Chondrocyte (in vitro differentiated cells): Measurements from ENCODE around the gene GJB2. TPM values are rescaled to one million over a fixed set of nuclear protein-coding genes. Genes with fewer than 3 reads are reported as not detected.

Experiments used
- DNase-seq: peaks from one replicate; pipeline ENCODE4 v3.0.0; 2021; ENCODE audit warnings: mixed read lengths, low spot score
- H3K27ac Mint-ChIP-seq: one replicate; pipeline ENCODE4 v1.8.0; 2021; ENCODE audit warnings: mild to moderate bottlenecking, moderate library complexity, mixed read lengths; ENCODE audit not compliant: unreplicated experiment
- H3K27me3 Mint-ChIP-seq: 2 replicates; pipeline ENCODE4 v1.8.0; 2021; ENCODE audit warnings: low read depth, mixed read lengths
- H3K36me3 Mint-ChIP-seq: 2 replicates; pipeline ENCODE4 v1.8.0; 2021; ENCODE audit warnings: low read depth, mixed read lengths
- H3K4me1 Mint-ChIP-seq: 2 replicates; pipeline ENCODE4 v1.8.0; 2021; ENCODE audit warnings: low read depth, mild to moderate bottlenecking, mixed read lengths
- H3K4me3 Mint-ChIP-seq: one replicate; pipeline ENCODE4 v1.8.0; 2021; ENCODE audit warnings: mild to moderate bottlenecking, moderate library complexity, mixed read lengths; ENCODE audit not compliant: unreplicated experiment
- H3K9me3 Mint-ChIP-seq: 2 replicates; pipeline ENCODE4 v1.8.0; 2021; ENCODE audit warnings: low read depth, mixed read lengths
- total RNA-seq: library from RNA; stranded (reverse); gene quantifications from 3 replicates; pipeline ENCODE4 v1.2.1, GENCODE V29; 2021
- TF ChIP-seq, protein P1 (sequence below): fragments of 200-600 bp; sonication (generic); IDR thresholded peaks from 2 replicates; pipeline ENCODE4 v1.5.0; 2021; ENCODE audit warnings: antibody characterized with exemption, mild to moderate bottlenecking, moderate library complexity

Gene GJB2
- total RNA-seq, 1 donor from 2014 or later = not detected

DNA sequence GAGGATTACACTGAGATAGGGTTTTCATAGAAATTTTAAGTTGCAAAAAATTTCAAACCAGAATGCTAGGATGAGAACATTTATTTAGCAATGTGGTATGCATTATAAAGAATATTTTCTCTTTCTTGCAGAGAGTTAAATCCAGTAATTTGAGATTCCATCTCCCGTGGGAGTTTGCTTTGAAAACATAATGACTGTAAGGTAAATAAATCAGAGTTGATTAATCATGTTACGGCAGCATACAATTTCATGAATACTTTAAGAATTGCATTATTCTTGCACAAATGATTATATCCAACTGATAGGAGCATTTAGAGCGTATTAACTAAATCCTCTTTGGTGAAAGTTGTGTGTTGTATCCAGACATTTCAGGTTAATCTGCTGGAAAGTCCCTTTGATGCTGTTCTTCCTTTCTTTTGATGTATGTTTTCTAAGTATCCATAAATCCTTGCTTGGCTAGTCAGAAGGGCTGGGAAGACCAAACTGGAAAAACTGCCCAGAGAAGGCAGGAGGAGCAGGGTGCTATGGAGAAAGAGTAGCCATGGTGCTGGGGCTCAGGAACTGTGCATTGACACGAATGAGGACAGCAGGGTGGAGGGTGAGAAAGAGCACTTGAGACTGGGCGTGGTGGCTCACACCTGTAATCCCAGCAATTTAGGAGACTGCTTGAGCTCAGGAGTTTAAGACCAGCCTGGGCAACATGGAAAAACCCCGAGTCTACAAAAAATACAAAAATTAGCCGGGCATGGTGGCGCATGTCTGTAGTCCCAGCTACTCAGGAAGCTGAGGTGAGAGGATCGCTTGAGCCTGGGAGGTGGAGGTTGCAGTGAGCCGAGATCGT lies 27.1 kb downstream of the GJB2 start:
- no peak overlapping the region for H3K27ac Mint-ChIP-seq
- no peaks in the 10 kb centered on the region for H3K9me3 Mint-ChIP-seq
- no peaks in the 10 kb centered on the region for H3K4me1 Mint-ChIP-seq
- H3K4me3 Mint-ChIP-seq = no peak overlapping the region
- no peak for DNase-seq
- peaks cover 45% of the 10 kb centered on the region for H3K27me3 Mint-ChIP-seq
- no peaks in the 10 kb centered on the region for H3K36me3 Mint-ChIP-seq
- TF ChIP-seq, protein P1, sequence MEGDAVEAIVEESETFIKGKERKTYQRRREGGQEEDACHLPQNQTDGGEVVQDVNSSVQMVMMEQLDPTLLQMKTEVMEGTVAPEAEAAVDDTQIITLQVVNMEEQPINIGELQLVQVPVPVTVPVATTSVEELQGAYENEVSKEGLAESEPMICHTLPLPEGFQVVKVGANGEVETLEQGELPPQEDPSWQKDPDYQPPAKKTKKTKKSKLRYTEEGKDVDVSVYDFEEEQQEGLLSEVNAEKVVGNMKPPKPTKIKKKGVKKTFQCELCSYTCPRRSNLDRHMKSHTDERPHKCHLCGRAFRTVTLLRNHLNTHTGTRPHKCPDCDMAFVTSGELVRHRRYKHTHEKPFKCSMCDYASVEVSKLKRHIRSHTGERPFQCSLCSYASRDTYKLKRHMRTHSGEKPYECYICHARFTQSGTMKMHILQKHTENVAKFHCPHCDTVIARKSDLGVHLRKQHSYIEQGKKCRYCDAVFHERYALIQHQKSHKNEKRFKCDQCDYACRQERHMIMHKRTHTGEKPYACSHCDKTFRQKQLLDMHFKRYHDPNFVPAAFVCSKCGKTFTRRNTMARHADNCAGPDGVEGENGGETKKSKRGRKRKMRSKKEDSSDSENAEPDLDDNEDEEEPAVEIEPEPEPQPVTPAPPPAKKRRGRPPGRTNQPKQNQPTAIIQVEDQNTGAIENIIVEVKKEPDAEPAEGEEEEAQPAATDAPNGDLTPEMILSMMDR = no peak

DNA sequence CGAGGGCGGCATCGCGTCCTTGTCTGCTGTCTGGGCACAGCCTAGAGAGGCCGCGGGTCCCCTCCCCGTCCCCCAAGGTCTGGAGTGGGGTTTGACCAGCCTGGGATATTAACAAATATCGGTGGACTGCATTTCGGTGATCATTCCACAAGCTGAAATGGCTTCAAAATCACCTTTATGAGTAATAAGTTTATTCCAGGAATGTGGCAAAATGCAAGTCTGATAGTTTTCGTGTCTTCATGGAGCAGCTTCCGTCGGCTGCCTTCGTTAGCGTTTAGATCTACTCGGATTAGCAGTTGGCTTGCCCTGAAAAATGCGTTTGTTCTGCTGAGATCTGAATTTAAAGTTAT lies 30.8 kb downstream of the GJB2 start:
- H3K27me3 Mint-ChIP-seq = peaks cover 36% of the 10 kb centered on the region
- H3K36me3 Mint-ChIP-seq = no peaks in the 10 kb centered on the region
- no peaks in the 10 kb centered on the region for H3K9me3 Mint-ChIP-seq
- no peak for DNase-seq
- H3K4me3 Mint-ChIP-seq = no peak overlapping the region
- TF ChIP-seq, protein P1 = no peak
- peaks cover 10% of the 10 kb centered on the region for H3K4me1 Mint-ChIP-seq
- H3K27ac Mint-ChIP-seq = no peak overlapping the region

DNA sequence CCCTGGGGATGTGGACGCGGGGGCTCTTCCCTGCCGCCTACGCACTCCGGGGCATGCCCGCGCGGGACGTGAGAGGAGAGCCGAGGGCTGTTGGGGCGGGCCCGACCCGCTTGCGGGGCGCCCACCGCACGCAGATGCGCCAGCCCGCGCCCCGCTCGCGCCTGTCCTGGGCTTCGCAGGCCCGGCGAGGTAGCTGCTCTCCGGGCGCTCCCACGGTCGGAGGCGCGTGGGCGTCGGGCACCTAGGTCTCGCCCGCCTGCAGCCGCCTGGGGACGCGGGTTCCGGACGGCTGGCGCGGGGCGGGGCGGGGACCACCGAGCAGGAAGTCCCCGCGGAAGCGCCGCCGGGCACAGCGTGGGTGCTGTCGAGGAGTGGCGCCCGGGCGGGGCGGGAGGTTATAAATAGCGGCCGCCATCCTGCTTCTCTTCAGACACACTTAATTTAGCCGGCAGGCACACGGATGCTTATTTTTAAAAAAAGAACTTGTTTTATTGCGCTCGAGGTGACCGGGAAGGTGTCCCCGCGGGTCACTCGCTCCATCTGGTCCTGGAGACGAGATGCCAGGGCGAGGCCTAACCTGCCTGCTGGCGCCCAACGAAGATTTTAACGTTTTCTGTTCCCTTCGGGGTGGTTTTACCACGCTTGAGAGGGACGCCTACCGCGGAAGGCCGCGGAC lies 31.3 kb downstream of the GJB2 start:
- H3K4me3 Mint-ChIP-seq = peak overlapping the region; percentile 62
- H3K4me1 Mint-ChIP-seq = peaks cover 10% of the 10 kb centered on the region
- H3K36me3 Mint-ChIP-seq = no peaks in the 10 kb centered on the region
- peaks cover 33% of the 10 kb centered on the region for H3K27me3 Mint-ChIP-seq
- TF ChIP-seq, protein P1 = no peak
- H3K27ac Mint-ChIP-seq = no peak overlapping the region
- no peaks in the 10 kb centered on the region for H3K9me3 Mint-ChIP-seq
- no peak for DNase-seq

DNA sequence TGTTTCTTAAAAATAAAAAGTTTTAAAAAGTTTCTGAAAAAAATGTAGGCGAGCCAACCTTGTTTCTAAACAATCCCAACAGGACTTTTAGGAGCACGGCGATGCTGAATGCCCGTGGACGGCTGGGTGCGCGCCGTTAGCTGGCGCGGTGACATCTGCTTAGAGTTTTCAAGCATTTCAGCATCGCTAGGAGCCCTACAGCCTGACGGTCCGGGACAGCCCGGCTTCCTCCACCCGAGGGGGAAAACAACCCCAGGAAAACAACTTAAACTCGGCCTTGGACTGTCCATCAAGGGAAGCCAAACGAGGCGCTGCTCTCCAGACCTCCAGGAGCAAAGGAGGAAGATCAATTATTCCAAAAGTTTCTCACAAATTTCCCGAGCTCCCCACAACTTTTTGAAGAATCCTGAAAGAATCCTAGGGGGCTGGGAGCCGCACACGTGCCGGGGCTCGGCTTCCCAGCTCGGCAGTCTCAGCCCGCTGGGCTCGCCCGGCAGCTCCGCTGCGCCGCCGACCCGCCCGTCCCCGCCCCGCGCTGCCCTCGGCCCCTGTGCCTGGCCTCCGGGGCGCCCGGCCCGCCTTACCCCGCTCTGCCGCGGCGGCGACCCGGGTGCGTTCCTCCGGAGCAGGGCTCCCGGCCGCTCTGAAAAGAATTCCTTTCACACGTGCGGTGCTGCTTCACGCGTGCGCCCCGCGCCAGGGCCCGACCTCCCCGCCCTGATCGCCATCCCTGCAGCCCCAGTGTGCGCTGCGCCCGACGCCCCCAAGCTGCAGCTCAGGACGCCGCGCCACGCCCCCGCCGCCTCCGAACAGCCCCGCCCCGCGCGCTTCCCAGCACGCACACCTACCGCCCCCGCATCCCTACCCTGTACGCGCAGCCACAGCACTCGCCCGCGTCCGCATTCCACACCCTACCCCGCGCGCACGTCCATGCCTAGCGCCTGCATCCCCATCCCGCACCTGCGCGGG lies 32.1 kb downstream of the GJB2 start, which contains the start of gene GJA3:
TSS of gene GJA3 (minus strand) at position 747 of the 969 bp plus-strand sequence. CDS start 17,764 bp downstream, outside the sequence.
- Mint-ChIP-seq H3K4me3 (peak within 1 kb of the TSS; percentile 80), H3K36me3 (no peaks in the 10 kb centered on the region), H3K27me3 (peaks cover 27% of the 10 kb centered on the region), H3K4me1 (peaks cover 10% of the 10 kb centered on the region), H3K27ac (peak within 1 kb of the TSS; percentile 36), H3K9me3 (no peaks in the 10 kb centered on the region)
- TF ChIP-seq, protein P1 = no peak
- DNase-seq = no peak
